Neural progenitor cell (in vitro differentiated cells): ENCODE measurements around the gene FBXL20.

Source experiments
- CTCF ChIP-seq: fragments of 200-600 bp; sonication (generic); IDR thresholded peaks from 2 replicates; pipeline ENCODE4 v1.5.1; 2017; ENCODE audit warnings: antibody characterized with exemption, mild to moderate bottlenecking
- EZH2 ChIP-seq: fragments of 200-600 bp; sonication (generic); IDR thresholded peaks from 2 replicates; pipeline ENCODE4 v1.6.1; 2017; ENCODE audit warnings: antibody characterized with exemption, mild to moderate bottlenecking, moderate library complexity
- EZH2phosphoT487 ChIP-seq: fragments of 200-600 bp; sonication (generic); IDR thresholded peaks from 2 replicates; pipeline ENCODE4 v1.6.1; 2017; ENCODE audit warnings: antibody characterized with exemption

GRCh38 chr17:39402244-39402889 lies 941 bp upstream of the FBXL20 start:
- no peak for TF ChIP-seq CTCF
- TF ChIP-seq EZH2, result no peak
- no peak for TF ChIP-seq EZH2phosphoT487
